SU-DHL-6 (cell line): ENCODE data around the gene ORC4.
"Not testable (repeated sequence)": the region's sequence is repeated elsewhere in the genome, so short reads cannot be mapped to it uniquely, and the experiment has no call there.

Experiments used
- H2AFZ ChIP-seq: fragments of 200-600 bp; sonication (generic); 2 replicates; pipeline ENCODE4 v1.6.1; 2014; ENCODE audit warnings: low read depth, mild to moderate bottlenecking, moderate library complexity, mixed read lengths, antibody characterized with exemption, low read length; ENCODE audit not compliant: severe bottlenecking
- H3F3A ChIP-seq: fragments of 200-600 bp; shearing (Covaris generic); 2 replicates; pipeline ENCODE4 v1.6.0; 2016; ENCODE audit warnings: antibody characterized with exemption, mild to moderate bottlenecking; ENCODE audit not compliant: insufficient read depth
- H3K27ac ChIP-seq: fragments of 200-600 bp; sonication (generic); 2 replicates; pipeline ENCODE4 v1.5.1; 2016; ENCODE audit warnings: low read depth, mild to moderate bottlenecking, low read length, moderate library complexity, mixed read lengths
- H3K27me3 ChIP-seq: fragments of 200-600 bp; sonication (generic), shearing (Covaris generic); 2 replicates; pipeline ENCODE4 v1.6.0; 2014; ENCODE audit warnings: mild to moderate bottlenecking, low read length
- H3K36me3 ChIP-seq: fragments of 200-600 bp; sonication (generic); 2 replicates; pipeline ENCODE4 v1.6.1; 2014; ENCODE audit warnings: mild to moderate bottlenecking, low read length, mixed read lengths
- H3K4me2 ChIP-seq: fragments of 300-600, 200-600 bp; shearing (Covaris generic), sonication (generic); 2 replicates; pipeline ENCODE4 v1.6.0; 2014; ENCODE audit warnings: low read length, low read depth, mild to moderate bottlenecking; ENCODE audit not compliant: poor library complexity, severe bottlenecking
- H3K4me3 ChIP-seq: fragments of 200-600 bp; sonication (generic); 2 replicates; pipeline ENCODE4 v1.5.1; 2014; ENCODE audit warnings: antibody characterized with exemption, low read length, mild to moderate bottlenecking, mixed read lengths; ENCODE audit not compliant: insufficient read depth, poor library complexity, severe bottlenecking
- H3K79me2 ChIP-seq: fragments of 200-600 bp; sonication (generic); 2 replicates; pipeline ENCODE4 v1.6.1; 2014; ENCODE audit warnings: mild to moderate bottlenecking, low read length, moderate library complexity; ENCODE audit not compliant: insufficient read depth
- H3K9ac ChIP-seq: fragments of 200-600 bp; sonication (generic); 2 replicates; pipeline ENCODE4 v1.7.0; 2014; ENCODE audit warnings: mild to moderate bottlenecking, low read length
- H3K9me2 ChIP-seq: fragments of 200-600 bp; sonication (generic); replicated peaks from 2 replicates; pipeline ENCODE4 v1.6.1; 2014; ENCODE audit warnings: low read length; ENCODE audit not compliant: insufficient read depth
- H3K9me3 ChIP-seq: fragments of 200-600 bp; sonication (generic); 2 replicates; pipeline ENCODE4 v1.6.1; 2014; ENCODE audit warnings: low read length, mixed read lengths; ENCODE audit not compliant: insufficient read depth
- H4K20me1 ChIP-seq: fragments of 200-600 bp; sonication (generic); 2 replicates; pipeline ENCODE4 v1.6.1; 2014; ENCODE audit warnings: low read depth, mild to moderate bottlenecking, antibody characterized with exemption, low read length, moderate library complexity, mixed read lengths
- CTCF ChIP-seq: fragments of 200-600 bp; sonication (generic); IDR thresholded peaks from one replicate; pipeline ENCODE4 v1.5.1; 2017; ENCODE audit warnings: antibody characterized with exemption, mild to moderate bottlenecking, low read length, moderate library complexity; ENCODE audit not compliant: insufficient read depth, poor library complexity, severe bottlenecking
- EZH2phosphoT487 ChIP-seq: fragments of 200-600 bp; sonication (generic), shearing (Covaris generic); conservative IDR thresholded peaks from 2 replicates; pipeline ENCODE4 v1.6.1; 2018; ENCODE audit warnings: mild to moderate bottlenecking, antibody characterized with exemption, low read length, moderate library complexity, mixed read lengths

Gene ORC4

GRCh38 chr2:148021059-148021861 lies 723 bp upstream of the ORC4 start, which contains the start of gene MBD5:
MBD5 (plus strand) TSS chr2:148021091.
- Histone ChIP-seq H3K27ac (peak within 1 kb of the TSS; percentile 80), H3K4me2 (peak within 1 kb of the TSS; percentile 99), H4K20me1 (no peaks in the 10 kb centered on the region)

DNA sequence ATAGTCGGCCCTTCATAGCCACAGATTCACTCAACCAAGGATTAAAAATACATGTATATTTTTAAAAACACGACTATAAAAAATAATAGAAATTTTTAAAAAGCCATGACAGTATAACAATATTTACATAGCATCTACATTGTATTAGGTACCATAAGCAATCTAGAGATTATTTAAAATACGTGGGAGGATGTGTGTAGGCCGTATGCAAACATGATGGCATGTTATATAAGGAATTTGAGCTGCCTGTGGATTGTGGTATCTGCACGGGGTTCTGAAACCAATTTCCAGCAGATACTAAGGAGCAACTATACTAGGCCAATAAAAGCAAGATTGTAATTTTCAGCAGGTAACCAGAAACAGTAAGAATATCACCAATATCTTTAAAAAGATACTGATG lies 5.9 kb downstream of the ORC4 start:
- H3K9me2 ChIP-seq = no peaks in the 10 kb centered on the region
- H3K4me2 ChIP-seq = no peak overlapping the region
- no peaks in the 10 kb centered on the region for H3K9me3 ChIP-seq
- H3K4me3 ChIP-seq = no peak overlapping the region
- H3K36me3 ChIP-seq = peaks cover 3% of the 10 kb centered on the region; the same call in 1 of the 2 replicates
- no peaks in the 10 kb centered on the region for H3F3A ChIP-seq
- peaks cover 99% of the 10 kb centered on the region for H3K79me2 ChIP-seq
- H3K27ac ChIP-seq = no peak overlapping the region
- no peaks in the 10 kb centered on the region for H3K27me3 ChIP-seq
- H3K9ac ChIP-seq = no peak overlapping the region
- no peak overlapping the region for H2AFZ ChIP-seq
- TF ChIP-seq CTCF = no peak
- TF ChIP-seq EZH2phosphoT487 = no peak
- H4K20me1 ChIP-seq = no peaks in the 10 kb centered on the region

More at GRCh38 chr2:148021059-148021861, 723 bp upstream of the ORC4 start, which contains the start of gene MBD5:
- Histone ChIP-seq H3K9ac (peak within 1 kb of the TSS; percentile 92), H3K79me2 (peaks cover 90% of the 10 kb centered on the region), H3F3A (no peaks in the 10 kb centered on the region), H3K27me3 (no peaks in the 10 kb centered on the region), H2AFZ (peak within 1 kb of the TSS; percentile 91), H3K4me3 (peak within 1 kb of the TSS; percentile 97), H3K9me3 (no peaks in the 10 kb centered on the region), H3K9me2 (no peaks in the 10 kb centered on the region), H3K36me3 (no peaks in the 10 kb centered on the region; the same call in 1 of the 2 replicates)
- TF ChIP-seq EZH2phosphoT487 = no peak
- no peak for TF ChIP-seq CTCF

DNA sequence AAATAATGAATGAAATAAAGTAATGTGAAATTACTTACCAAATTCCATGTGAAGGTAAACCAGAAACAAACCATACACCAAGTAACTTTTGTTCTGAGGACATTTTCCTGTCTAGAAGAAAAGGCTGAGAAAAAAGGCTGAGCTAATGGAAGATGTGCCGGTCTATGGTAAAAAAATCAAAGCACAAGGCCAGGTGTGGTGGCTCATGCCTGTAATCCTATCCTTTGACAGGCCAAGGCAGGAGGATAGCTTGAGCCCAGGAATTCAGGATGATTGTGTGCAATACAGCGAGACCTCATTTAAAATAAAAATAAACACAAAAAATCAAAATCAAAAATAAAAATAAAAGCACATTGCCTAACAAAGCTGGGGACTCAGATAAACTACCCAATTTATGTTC lies 6.7 kb downstream of the ORC4 start:
- Histone ChIP-seq H3K9ac (no peak overlapping the region), H3K9me2 (no peaks in the 10 kb centered on the region), H3K79me2 (peaks cover 99% of the 10 kb centered on the region), H4K20me1 (no peaks in the 10 kb centered on the region), H3K4me2 (no peak overlapping the region), H3K27ac (no peak overlapping the region), H3F3A (no peaks in the 10 kb centered on the region), H3K36me3 (peaks cover 3% of the 10 kb centered on the region; the same call in 1 of the 2 replicates), H3K27me3 (no peaks in the 10 kb centered on the region), H2AFZ (no peak overlapping the region), H3K9me3 (no peaks in the 10 kb centered on the region), H3K4me3 (no peak overlapping the region)
- TF ChIP-seq EZH2phosphoT487 (no peak), CTCF (no peak)

DNA sequence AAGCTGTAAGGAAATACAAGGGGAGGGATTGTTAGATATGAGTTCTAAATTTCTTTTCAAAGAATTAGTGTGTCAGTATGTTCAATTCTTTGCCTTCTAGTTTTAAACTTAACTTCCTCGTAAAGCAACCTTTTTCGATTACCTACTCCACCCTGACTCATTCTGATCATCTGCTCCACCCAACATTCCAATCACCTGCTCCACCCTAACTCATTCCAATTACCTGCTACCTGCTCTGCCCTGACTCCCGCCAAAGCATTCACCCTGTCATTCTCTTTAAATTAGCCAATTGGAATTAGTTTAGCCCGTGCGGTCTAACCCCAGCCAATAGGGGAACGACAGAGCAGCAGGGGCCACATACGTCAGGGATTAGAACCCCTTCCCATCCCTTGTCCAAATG lies 12.1 kb downstream of the ORC4 start:
- H3K27ac ChIP-seq, H4K20me1 ChIP-seq, H3K9me3 ChIP-seq, H3F3A ChIP-seq, H3K36me3 ChIP-seq, H2AFZ ChIP-seq, H3K4me3 ChIP-seq, H3K4me2 ChIP-seq, H3K9ac ChIP-seq, H3K9me2 ChIP-seq, H3K27me3 ChIP-seq: not testable (repeated sequence)
- peaks cover 91% of the 10 kb centered on the region for H3K79me2 ChIP-seq
